ENCODE measurements around the gene UNC13A.

Gene UNC13A

DNA sequence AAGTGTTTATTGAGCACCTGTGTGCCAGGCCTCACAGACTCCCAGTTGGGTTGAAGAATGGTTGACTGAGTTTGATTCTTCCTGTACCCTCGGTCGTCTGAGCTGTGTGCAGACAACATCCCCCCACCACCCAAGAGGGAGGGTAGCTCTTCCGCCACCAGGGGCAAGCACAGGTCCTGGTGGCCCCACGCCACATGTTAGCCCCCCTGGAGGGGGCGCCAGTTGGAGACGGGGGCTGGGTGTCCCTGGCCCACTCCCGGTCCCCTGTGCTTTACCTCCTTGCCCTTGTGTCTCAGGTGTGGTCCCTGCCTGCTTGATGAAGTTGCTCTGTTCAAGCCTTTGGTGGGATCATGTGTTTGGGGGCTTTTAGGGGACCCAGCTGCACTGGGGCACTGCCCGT lies 105.5 kb downstream of the UNC13A start:
- no peak overlapping the region for H3K27ac ChIP-seq
- no peak for TF ChIP-seq ZFX (IDR thresholded peaks at IDR 0.05)
- TF ChIP-seq, protein P1, sequence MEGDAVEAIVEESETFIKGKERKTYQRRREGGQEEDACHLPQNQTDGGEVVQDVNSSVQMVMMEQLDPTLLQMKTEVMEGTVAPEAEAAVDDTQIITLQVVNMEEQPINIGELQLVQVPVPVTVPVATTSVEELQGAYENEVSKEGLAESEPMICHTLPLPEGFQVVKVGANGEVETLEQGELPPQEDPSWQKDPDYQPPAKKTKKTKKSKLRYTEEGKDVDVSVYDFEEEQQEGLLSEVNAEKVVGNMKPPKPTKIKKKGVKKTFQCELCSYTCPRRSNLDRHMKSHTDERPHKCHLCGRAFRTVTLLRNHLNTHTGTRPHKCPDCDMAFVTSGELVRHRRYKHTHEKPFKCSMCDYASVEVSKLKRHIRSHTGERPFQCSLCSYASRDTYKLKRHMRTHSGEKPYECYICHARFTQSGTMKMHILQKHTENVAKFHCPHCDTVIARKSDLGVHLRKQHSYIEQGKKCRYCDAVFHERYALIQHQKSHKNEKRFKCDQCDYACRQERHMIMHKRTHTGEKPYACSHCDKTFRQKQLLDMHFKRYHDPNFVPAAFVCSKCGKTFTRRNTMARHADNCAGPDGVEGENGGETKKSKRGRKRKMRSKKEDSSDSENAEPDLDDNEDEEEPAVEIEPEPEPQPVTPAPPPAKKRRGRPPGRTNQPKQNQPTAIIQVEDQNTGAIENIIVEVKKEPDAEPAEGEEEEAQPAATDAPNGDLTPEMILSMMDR (conservative IDR thresholded peaks at IDR 0.05), result no peak

DNA sequence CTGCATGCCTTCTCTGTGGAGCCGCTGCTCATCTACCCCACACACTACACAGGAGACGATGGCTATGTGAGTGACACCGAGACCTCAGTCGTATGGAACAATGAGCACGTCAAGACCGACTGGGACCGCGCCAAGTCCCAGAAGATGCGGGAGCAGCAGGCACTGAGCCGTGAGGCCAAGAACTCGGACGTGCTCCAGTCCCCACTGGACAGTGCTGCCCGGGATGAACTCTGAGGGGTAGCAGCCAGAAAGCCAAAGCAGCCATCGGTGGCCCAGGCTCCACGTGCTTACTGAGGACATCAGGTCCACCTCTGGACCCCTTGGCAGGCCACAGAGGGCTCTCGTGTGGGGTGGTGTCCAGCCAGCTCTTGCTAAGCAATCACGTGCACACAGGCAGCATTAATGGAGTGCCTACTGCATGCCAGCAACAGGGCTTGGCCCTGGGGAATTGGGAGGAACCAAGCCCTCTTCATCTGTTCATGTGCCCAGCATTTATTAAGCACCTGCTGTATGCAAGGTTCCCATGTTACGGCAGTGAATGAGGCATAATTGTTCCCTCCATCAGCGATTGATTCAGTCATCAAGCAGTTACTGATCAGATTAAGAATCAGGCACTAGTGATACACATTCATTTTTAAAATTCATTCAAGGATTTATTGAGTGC lies 106.8 kb downstream of the UNC13A start:
- no peak overlapping the region for H3K27ac ChIP-seq
- TF ChIP-seq, protein P1 (conservative IDR thresholded peaks at IDR 0.05), result no peak
- no peak for TF ChIP-seq ZFX (IDR thresholded peaks at IDR 0.05)

DNA sequence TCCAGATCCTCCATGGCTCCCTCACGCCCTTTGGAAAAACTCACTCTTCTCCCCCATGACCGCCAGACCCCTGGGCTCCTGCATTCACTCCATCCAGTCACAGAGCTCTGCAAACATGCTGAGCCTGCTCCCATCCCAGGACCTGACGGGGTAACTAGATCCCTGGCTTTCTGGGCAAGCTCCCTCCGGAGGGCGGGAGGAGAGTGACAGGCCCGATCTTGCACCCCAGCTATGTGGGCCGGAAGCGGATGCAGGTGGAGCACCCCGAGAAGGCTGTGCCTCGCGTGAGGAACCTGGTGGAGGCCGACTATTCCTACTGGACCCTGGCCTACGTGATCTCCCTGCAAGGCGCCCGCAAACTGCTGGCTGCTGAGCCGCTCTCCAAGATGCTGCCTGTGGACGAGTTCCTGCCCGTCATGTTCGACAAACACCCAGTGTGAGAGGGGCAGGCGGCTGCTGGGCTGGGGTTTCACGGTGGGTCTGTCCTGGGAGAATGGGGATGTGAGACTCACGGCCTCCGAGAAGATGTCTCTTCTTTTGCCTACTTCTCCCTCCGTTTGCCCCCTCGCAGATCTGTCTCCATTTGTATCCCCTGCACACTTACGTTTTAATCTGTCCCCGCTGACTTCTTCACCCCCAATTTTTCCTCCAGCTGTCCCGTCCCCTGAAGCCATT lies 107.5 kb downstream of the UNC13A start:
- no peak overlapping the region for H3K27ac ChIP-seq
- no peak for TF ChIP-seq ZFX (IDR thresholded peaks at IDR 0.05)
- TF ChIP-seq, protein P1 (conservative IDR thresholded peaks at IDR 0.05), result no peak

DNA sequence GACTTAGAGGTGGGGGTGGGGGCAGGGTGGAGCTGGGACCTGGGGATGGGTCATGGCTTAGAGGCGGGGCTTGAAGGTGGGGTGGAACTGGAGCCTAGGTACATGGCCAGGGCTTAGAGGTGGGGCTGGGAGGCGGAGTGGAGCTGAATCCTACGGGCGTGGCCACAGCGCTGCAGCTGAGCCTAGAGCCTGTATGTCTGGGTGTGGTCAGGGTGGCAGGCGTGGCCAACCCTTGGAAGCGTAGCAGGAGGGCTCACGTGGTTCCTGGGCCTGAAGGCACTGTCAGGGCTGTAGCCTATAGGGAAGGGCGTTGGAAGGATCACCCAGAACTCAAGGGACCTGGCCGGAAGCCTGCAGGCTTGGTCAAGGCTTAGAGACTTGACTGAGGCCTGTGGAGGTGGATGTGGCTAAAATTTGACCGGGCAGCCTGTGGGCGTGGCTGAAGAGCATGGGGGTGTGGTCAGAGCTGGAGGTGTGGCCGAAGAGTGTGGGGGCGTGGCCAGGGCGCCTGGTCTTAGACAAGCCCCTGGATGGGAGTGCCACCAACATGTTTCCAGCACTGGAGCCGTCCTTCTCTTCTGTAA lies 108.4 kb downstream of the UNC13A start:
- TF ChIP-seq, protein P1 (conservative IDR thresholded peaks at IDR 0.05), result no peak
- no peak for TF ChIP-seq ZFX (IDR thresholded peaks at IDR 0.05)
- no peak overlapping the region for H3K27ac ChIP-seq

DNA sequence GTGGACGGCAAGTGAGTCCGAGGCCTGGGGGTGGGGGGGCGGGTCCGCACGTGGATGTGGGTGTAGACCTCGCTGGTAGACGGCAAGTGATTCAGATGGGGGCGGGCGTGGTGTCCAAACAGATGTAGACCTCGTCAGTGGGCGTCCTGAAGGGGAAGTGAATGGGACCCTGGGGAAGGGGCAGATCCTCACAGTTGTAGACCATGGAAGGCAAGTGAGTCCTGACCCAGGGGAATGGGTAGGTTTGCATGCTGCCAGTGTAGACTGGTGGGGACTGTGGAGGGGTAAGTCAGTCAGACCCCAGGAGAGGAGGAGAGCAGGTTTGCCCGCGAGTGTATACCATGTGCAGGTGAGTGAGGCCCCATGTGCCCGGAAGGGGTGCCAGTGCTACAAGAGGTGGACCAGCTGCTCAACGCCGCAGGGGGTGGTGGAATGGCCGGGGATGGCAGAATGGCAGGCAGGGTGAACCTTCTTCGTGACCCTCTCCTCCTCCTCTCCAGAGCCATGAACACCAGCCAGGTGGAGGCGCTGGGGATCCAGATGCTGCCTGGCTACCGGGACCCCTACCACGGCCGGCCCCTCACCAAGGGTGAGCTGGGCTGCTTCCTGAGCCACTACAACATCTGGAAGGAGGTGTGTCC lies 110.6 kb downstream of the UNC13A start:
- TF ChIP-seq, protein P1 (conservative IDR thresholded peaks at IDR 0.05), result no peak
- TF ChIP-seq ZFX (IDR thresholded peaks at IDR 0.05), result no peak
- no peak overlapping the region for H3K27ac ChIP-seq

DNA sequence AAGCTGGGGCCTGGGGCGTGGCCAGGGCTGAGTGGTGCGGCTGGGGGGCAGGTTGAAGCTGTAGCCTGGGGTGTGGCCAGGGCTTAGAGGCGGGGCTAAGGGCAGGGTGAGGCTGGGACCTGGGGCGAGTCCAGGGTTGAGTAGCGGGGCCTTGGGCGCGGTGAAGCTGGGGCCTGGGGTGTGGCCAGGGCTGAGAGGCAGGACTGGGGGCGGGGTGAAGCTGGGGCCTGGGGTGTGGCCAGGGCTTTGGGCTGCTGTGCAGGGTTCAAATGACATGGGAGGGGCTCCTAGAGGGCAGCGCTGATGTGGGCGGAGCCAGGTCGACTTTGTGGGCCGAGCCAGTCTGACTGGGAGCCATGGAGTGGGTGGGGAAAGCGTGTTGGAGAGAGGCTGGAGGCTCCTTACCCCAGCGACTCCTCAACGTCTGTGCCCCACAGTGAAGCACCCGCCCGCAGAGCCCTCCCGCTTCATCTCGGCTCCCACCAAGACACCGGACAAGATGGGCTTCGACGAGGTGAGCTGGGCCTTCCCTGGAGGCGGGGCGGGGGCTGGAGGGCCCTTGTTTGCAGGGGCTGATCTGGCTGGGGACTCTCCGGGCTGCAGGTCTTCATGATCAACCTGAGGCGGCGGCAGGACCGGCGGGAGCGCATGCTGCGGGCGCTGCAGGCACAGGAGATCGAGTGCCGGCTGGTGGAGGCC lies 111.2 kb downstream of the UNC13A start:
- H3K27ac ChIP-seq, result no peak overlapping the region
- no peak for TF ChIP-seq ZFX (IDR thresholded peaks at IDR 0.05)
- TF ChIP-seq, protein P1 (conservative IDR thresholded peaks at IDR 0.05), result no peak
